ENCODE measurements around the gene FAM174B.

FAM174B gene

GRCh38 chr15:92667970-92668485, 12.5 kb upstream of the FAM174B start:
- Histone ChIP-seq H3F3A (ENCODE audit: low read depth) (no peaks in the 10 kb centered on the region), H3K9ac (ENCODE audit: low read depth, low read length, poor library complexity, severe bottlenecking) (no peak overlapping the region), H3K36me3 (ENCODE audit: insufficient read depth, low read length) (no peaks in the 10 kb centered on the region), H4K20me1 (ENCODE audit: insufficient read depth, low read length, poor library complexity, severe bottlenecking) (no peaks in the 10 kb centered on the region), H3K9me3 (ENCODE audit: insufficient read depth, low read depth, low read length) (no peaks in the 10 kb centered on the region), H2AFZ (ENCODE audit: low read length) (no peak overlapping the region), H3K4me2 (ENCODE audit: low read depth, low read length, poor library complexity, severe bottlenecking) (no peak overlapping the region), H3K9me2 (replicated peaks; ENCODE audit: low read depth, low read length) (no peaks in the 10 kb centered on the region), H3K4me3 (ENCODE audit: low read length, poor library complexity, severe bottlenecking) (no peak overlapping the region), H3K4me1 (ENCODE audit: insufficient read depth, low read length, poor library complexity, severe bottlenecking) (no peaks in the 10 kb centered on the region), H3K27me3 (ENCODE audit: insufficient read depth, low read length, poor library complexity, severe bottlenecking) (no peaks in the 10 kb centered on the region), H3K79me2 (ENCODE audit: insufficient read depth, low read length) (no peaks in the 10 kb centered on the region)
- TF ChIP-seq EZH2phosphoT487 (IDR thresholded peaks at IDR 0.05; ENCODE audit: borderline replicate concordance), result no peak
- TF ChIP-seq, protein P1, sequence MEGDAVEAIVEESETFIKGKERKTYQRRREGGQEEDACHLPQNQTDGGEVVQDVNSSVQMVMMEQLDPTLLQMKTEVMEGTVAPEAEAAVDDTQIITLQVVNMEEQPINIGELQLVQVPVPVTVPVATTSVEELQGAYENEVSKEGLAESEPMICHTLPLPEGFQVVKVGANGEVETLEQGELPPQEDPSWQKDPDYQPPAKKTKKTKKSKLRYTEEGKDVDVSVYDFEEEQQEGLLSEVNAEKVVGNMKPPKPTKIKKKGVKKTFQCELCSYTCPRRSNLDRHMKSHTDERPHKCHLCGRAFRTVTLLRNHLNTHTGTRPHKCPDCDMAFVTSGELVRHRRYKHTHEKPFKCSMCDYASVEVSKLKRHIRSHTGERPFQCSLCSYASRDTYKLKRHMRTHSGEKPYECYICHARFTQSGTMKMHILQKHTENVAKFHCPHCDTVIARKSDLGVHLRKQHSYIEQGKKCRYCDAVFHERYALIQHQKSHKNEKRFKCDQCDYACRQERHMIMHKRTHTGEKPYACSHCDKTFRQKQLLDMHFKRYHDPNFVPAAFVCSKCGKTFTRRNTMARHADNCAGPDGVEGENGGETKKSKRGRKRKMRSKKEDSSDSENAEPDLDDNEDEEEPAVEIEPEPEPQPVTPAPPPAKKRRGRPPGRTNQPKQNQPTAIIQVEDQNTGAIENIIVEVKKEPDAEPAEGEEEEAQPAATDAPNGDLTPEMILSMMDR (conservative IDR thresholded peaks at IDR 0.05; ENCODE audit: low read length), result no peak

DNA sequence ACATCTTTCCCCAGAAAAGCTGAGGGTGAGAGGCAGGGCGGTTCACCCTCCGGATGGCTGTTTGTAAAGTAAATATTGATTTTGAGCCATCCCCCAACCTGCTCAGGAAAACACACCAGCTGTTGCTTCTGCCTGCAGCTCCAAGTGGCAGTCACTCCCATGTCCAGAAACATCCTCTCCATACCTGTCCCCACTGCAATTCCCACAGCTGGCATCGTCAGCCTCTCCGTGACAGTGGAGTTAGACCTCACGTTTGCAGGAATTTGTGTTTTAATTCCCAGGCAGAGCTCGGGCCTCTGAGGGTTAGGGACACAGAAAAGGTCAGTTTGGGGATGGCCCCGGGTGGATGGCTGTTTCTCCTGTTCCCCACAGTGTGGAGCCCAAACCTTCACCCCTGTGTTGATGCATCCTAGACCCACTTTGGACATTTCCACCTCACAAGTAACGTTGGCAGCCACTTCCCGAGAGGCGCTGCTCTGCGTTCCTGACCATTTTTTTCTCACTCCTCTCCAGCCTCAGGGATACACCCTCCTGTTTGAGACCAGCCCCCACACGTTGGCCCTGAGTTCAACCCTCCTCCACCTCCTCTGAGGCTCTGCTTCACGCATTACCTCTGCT, 11.8 kb upstream of the FAM174B start:
- Histone ChIP-seq H3K4me1 (ENCODE audit: insufficient read depth, low read length, poor library complexity, severe bottlenecking) (no peaks in the 10 kb centered on the region), H4K20me1 (ENCODE audit: insufficient read depth, low read length, poor library complexity, severe bottlenecking) (no peaks in the 10 kb centered on the region), H3K4me3 (ENCODE audit: low read length, poor library complexity, severe bottlenecking) (no peak overlapping the region), H2AFZ (ENCODE audit: low read length) (no peak overlapping the region), H3K4me2 (ENCODE audit: low read depth, low read length, poor library complexity, severe bottlenecking) (no peak overlapping the region), H3K79me2 (ENCODE audit: insufficient read depth, low read length) (no peaks in the 10 kb centered on the region), H3K9me2 (replicated peaks; ENCODE audit: low read depth, low read length) (no peaks in the 10 kb centered on the region), H3K27me3 (ENCODE audit: insufficient read depth, low read length, poor library complexity, severe bottlenecking) (no peaks in the 10 kb centered on the region), H3K9me3 (ENCODE audit: insufficient read depth, low read depth, low read length) (no peaks in the 10 kb centered on the region), H3K9ac (ENCODE audit: low read depth, low read length, poor library complexity, severe bottlenecking) (no peak overlapping the region), H3F3A (ENCODE audit: low read depth) (no peaks in the 10 kb centered on the region), H3K36me3 (ENCODE audit: insufficient read depth, low read length) (no peaks in the 10 kb centered on the region)
- TF ChIP-seq EZH2phosphoT487 (IDR thresholded peaks at IDR 0.05; ENCODE audit: borderline replicate concordance), result no peak
- TF ChIP-seq, protein P1 (conservative IDR thresholded peaks at IDR 0.05; ENCODE audit: low read length), result no peak

- H3F3A ChIP-seq (ENCODE audit: low read depth), result no peaks in the 10 kb centered on the region
- no peak overlapping the region for H3K4me3 ChIP-seq (ENCODE audit: low read length, poor library complexity, severe bottlenecking)
- H3K4me1 ChIP-seq (ENCODE audit: insufficient read depth, low read length, poor library complexity, severe bottlenecking), result no peaks in the 10 kb centered on the region
- H3K79me2 ChIP-seq (ENCODE audit: insufficient read depth, low read length), result no peaks in the 10 kb centered on the region
- no peak overlapping the region for H3K4me2 ChIP-seq (ENCODE audit: low read depth, low read length, poor library complexity, severe bottlenecking)
- H3K9ac ChIP-seq (ENCODE audit: low read depth, low read length, poor library complexity, severe bottlenecking), result no peak overlapping the region
- H3K9me3 ChIP-seq (ENCODE audit: insufficient read depth, low read depth, low read length), result no peaks in the 10 kb centered on the region
- no peak for TF ChIP-seq EZH2phosphoT487 (IDR thresholded peaks at IDR 0.05; ENCODE audit: borderline replicate concordance)
- TF ChIP-seq, protein P1 (conservative IDR thresholded peaks at IDR 0.05; ENCODE audit: low read length), result no peak
- H3K27me3 ChIP-seq (ENCODE audit: insufficient read depth, low read length, poor library complexity, severe bottlenecking), result no peaks in the 10 kb centered on the region
- H3K36me3 ChIP-seq (ENCODE audit: insufficient read depth, low read length), result no peaks in the 10 kb centered on the region
- H4K20me1 ChIP-seq (ENCODE audit: insufficient read depth, low read length, poor library complexity, severe bottlenecking), result no peaks in the 10 kb centered on the region
- H2AFZ ChIP-seq (ENCODE audit: low read length), result no peak overlapping the region
- no peaks in the 10 kb centered on the region for H3K9me2 ChIP-seq (replicated peaks; ENCODE audit: low read depth, low read length)
Measured at GRCh38 chr15:92666780-92667179, 11.2 kb upstream of the FAM174B start.
